IMR-90 (cell line): ENCODE data around the gene CCSER2. TPM values are rescaled to one million over a fixed set of nuclear protein-coding genes. Genes with fewer than 3 reads are reported as not detected.

Source experiments
- ATAC-seq: fragments of 200-7000 bp; cut with Tn5 transposase; 2 replicates; pipeline ENCODE4 v1.9.1; 2020; ENCODE audit warnings: low read depth, mild to moderate bottlenecking, moderate library complexity
- BruUV-seq: library from RNA; stranded (reverse); fragments of 400-500 nt; replicated peaks from 2 replicates; lab custom pipeline; 2021; lab: Mats Ljungman, UMichigan
- CTCF ChIA-PET: fragments of 300-600 bp; formaldehyde crosslinking; extraction: SDS; loops from one replicate; lab custom pipeline; 2021; ENCODE audit warnings: antibody characterized with exemption; lab: Yijun Ruan, JAX
- POLR2A ChIA-PET: fragments of 300-600 bp; sonication (Branson Sonifier 250); formaldehyde crosslinking; loops from one replicate; lab custom pipeline; 2022; ENCODE audit warnings: antibody characterized with exemption; ENCODE audit not compliant: unreplicated experiment; lab: Charles Lee
- DNase-seq: peaks from one replicate; pipeline ENCODE4 v3.0.0; 2013
- H2AFZ ChIP-seq: replicated peaks from 2 replicates; pipeline ENCODE3; 2013; ENCODE audit warnings: low read length, mild to moderate bottlenecking; ENCODE audit not compliant: poor library complexity
- H2AK5ac ChIP-seq: 2 replicates; pipeline ENCODE4 v1.6.1; 2013; ENCODE audit warnings: low read depth, low read length, inconsistent platforms
- H2AK9ac ChIP-seq: replicated peaks from 2 replicates; pipeline ENCODE3; 2013; ENCODE audit warnings: mild to moderate bottlenecking, low read depth, low read length, moderate library complexity; ENCODE audit not compliant: poor library complexity
- H2BK120ac ChIP-seq: 2 replicates; pipeline ENCODE4 v1.6.1; 2013; ENCODE audit warnings: low read depth, low read length, inconsistent platforms
- H2BK15ac ChIP-seq: 3 replicates; pipeline ENCODE4 v1.6.1; 2013; ENCODE audit warnings: low read depth, low read length, inconsistent platforms
- H2BK20ac ChIP-seq: 2 replicates; pipeline ENCODE4 v1.6.1; 2013; ENCODE audit warnings: low read depth, mild to moderate bottlenecking, inconsistent platforms, low read length, moderate library complexity
- H2BK5ac ChIP-seq: 2 replicates; pipeline ENCODE4 v1.6.1; 2013; ENCODE audit warnings: mild to moderate bottlenecking, low read depth, low read length, inconsistent platforms; ENCODE audit not compliant: poor library complexity, severe bottlenecking
- H3K14ac ChIP-seq: replicated peaks from 2 replicates; pipeline ENCODE4 v1.6.1; 2013; ENCODE audit warnings: low read depth, low read length, inconsistent platforms
- H3K18ac ChIP-seq: 2 replicates; pipeline ENCODE4 v1.6.1; 2013; ENCODE audit warnings: low read depth, low read length, control low read depth
- H3K23ac ChIP-seq: 2 replicates; pipeline ENCODE4 v1.6.1; 2013; ENCODE audit warnings: low read depth, low read length, inconsistent platforms
- H3K27ac ChIP-seq: 2 replicates; pipeline ENCODE4 v1.5.1; 2013; ENCODE audit warnings: mild to moderate bottlenecking, control low read depth, low read length; ENCODE audit not compliant: insufficient read depth
- H3K27me3 ChIP-seq: 2 replicates; pipeline ENCODE4 v1.6.1; 2013; ENCODE audit warnings: low read length; ENCODE audit not compliant: control insufficient read depth, insufficient read depth
- H3K36me3 ChIP-seq: 2 replicates; pipeline ENCODE4 v1.6.1; 2013; ENCODE audit warnings: low read length, mixed read lengths; ENCODE audit not compliant: control insufficient read depth, insufficient read depth
- H3K4ac ChIP-seq: 2 replicates; pipeline ENCODE4 v1.6.1; 2013; ENCODE audit warnings: low read depth, low read length, inconsistent platforms
- H3K4me1 ChIP-seq: 2 replicates; pipeline ENCODE4 v1.6.1; 2013; ENCODE audit warnings: low read length, mixed read lengths; ENCODE audit not compliant: control insufficient read depth, insufficient read depth
- H3K4me2 ChIP-seq: 2 replicates; pipeline ENCODE4 v1.6.1; 2013; ENCODE audit warnings: low read depth, mild to moderate bottlenecking, control low read depth, low read length, moderate library complexity
- H3K4me3 ChIP-seq: 2 replicates; pipeline ENCODE4 v1.5.1; 2013; ENCODE audit warnings: low read depth, mild to moderate bottlenecking, control low read depth, low read length, moderate library complexity; ENCODE audit not compliant: insufficient read depth
- H3K56ac ChIP-seq: 2 replicates; pipeline ENCODE4 v1.6.1; 2013; ENCODE audit warnings: low read length, inconsistent platforms; ENCODE audit not compliant: insufficient read depth; ENCODE audit errors: extremely low read depth
- H3K79me1 ChIP-seq, 2 experiments: 2 replicates each; pipeline ENCODE4 v1.6.1; 2013; ENCODE audit warnings: low read length in 2 of 2, inconsistent platforms in 1 of 2, low read depth in 1 of 2
- H3K9ac ChIP-seq: 2 replicates; pipeline ENCODE4 v1.6.1; 2013; ENCODE audit warnings: low read depth, low read length, control low read depth
- H3K9me1 ChIP-seq: 2 replicates; pipeline ENCODE4 v1.6.1; 2013; ENCODE audit warnings: low read length, inconsistent platforms; ENCODE audit not compliant: insufficient read depth
- H3K9me3 ChIP-seq: 2 replicates; pipeline ENCODE4 v1.6.1; 2013; ENCODE audit warnings: low read length; ENCODE audit not compliant: control insufficient read depth, insufficient read depth
- H4K20me1 ChIP-seq: 2 replicates; pipeline ENCODE4 v1.6.1; 2013; ENCODE audit warnings: low read length, inconsistent platforms; ENCODE audit not compliant: insufficient read depth
- H4K5ac ChIP-seq: 2 replicates; pipeline ENCODE4 v1.6.1; 2013; ENCODE audit warnings: mild to moderate bottlenecking, low read depth, low read length, control low read depth
- H4K8ac ChIP-seq, 2 experiments: 2 replicates each; pipeline ENCODE4 v1.6.1; 2013; ENCODE audit warnings: low read depth in 2 of 2, low read length in 2 of 2, control low read depth in 1 of 2, inconsistent platforms in 1 of 2
- H4K91ac ChIP-seq: 2 replicates; pipeline ENCODE4 v1.6.1; 2013; ENCODE audit warnings: low read depth, low read length, inconsistent platforms; ENCODE audit not compliant: insufficient read depth
- CEBPB ChIP-seq: IDR thresholded peaks from 2 replicates; pipeline ENCODE4 v1.6.1; 2012; ENCODE audit warnings: low read depth, low read length, improper control_type of control experiment
- FOS ChIP-seq: fragments of 150-350 bp; IDR thresholded peaks from 2 replicates; pipeline ENCODE4 v1.6.1; 2016; ENCODE audit warnings: low read depth, low read length
- MAFK ChIP-seq: IDR thresholded peaks from 2 replicates; pipeline ENCODE4 v1.6.1; 2012; ENCODE audit warnings: low read depth, low read length, improper control_type of control experiment
- MAZ ChIP-seq: IDR thresholded peaks from 2 replicates; pipeline ENCODE4 v1.6.1; 2012; ENCODE audit warnings: low read depth, mild to moderate bottlenecking, low read length, improper control_type of control experiment, moderate library complexity, borderline replicate concordance
- NFE2L2 ChIP-seq: fragments of 150-350 bp; IDR thresholded peaks from 2 replicates; pipeline ENCODE4 v1.6.1; 2016; ENCODE audit warnings: low read depth, mild to moderate bottlenecking, low read length
- POLR2A ChIP-seq: IDR thresholded peaks from 2 replicates; pipeline ENCODE4 v1.6.1; 2012; ENCODE audit warnings: mild to moderate bottlenecking, low read depth, low read length
- RCOR1 ChIP-seq: IDR thresholded peaks from 2 replicates; pipeline ENCODE4 v1.6.1; 2012; ENCODE audit warnings: mild to moderate bottlenecking, low read length, improper control_type of control experiment; ENCODE audit not compliant: insufficient replicate concordance
- WGBS, 2 experiments: methylation state at CpG; one replicate each; pipeline versions ENCODE4 v1.1.5 to v1.1.7; 2013; ENCODE audit warnings: missing lambda C conversion rate in 2 of 2; ENCODE audit not compliant: insufficient read length in 1 of 2; ENCODE audit errors: extremely low coverage in 2 of 2; 5-methylcytosine and 5-hydroxymethylcytosine counted together
- dilution Hi-C: fragments of 300-500 bp; cut with HindIII; formaldehyde crosslinking; loops from one replicate; pipeline ENCODE4 v1.14.3; 2018; ENCODE audit warnings: low sequenced_read_pairs; ENCODE audit not compliant: unreplicated experiment
- in situ Hi-C: fragments of 300-500 bp; cut with MboI; formaldehyde crosslinking; loops from 3 replicates; pipeline ENCODE4 v1.14.3; 2019; ENCODE audit warnings: low sequenced_read_pairs, inconsistent platforms, mixed read lengths
- intact Hi-C: fragments of 100-400 bp; cut with micrococcal nuclease; formaldehyde crosslinking; loops from 2 replicates; pipeline ENCODE4 v1.10.0; 2022
- polyA plus RNA-seq, 3 experiments: library from polyadenylated mRNA; depleted of rRNA; stranded (reverse); fragments of >200 nt; gene quantifications; 2 replicates each; pipeline ENCODE4 v1.2.3, GENCODE V29; 2012; ENCODE audit warnings: low replicate concordance in 1 of 3
- total RNA-seq: library from RNA; depleted of rRNA; stranded (reverse); fragments of >200 nt; gene quantifications from 2 replicates; pipeline ENCODE4 v1.2.3, GENCODE V29; 2012
- TF ChIP-seq, protein P1 (sequence below): fragments of 150-350 bp; IDR thresholded peaks from 2 replicates; pipeline ENCODE4 v1.6.1; 2017; ENCODE audit warnings: mild to moderate bottlenecking, antibody characterized with exemption, low read length, low read depth

Gene CCSER2
- total and polyA plus RNA-seq, 2 of the 4 experiments (the other 2 are of a cell fraction): 20.4 to 31.7 TPM

GRCh38 chr10:84404783-84405182 lies 76.4 kb downstream of the CCSER2 start:
- Histone ChIP-seq H4K8ac (no peak overlapping the region), H3K4me1 (peaks cover 3% of the 10 kb centered on the region; the same call in 1 of the 2 replicates), H3K9me1 (0 out of 2 replicates have a peak, but pooled peaks cover 3% of the 10 kb centered on the region), H3K23ac (no peak overlapping the region), H4K91ac (no peak overlapping the region), H3K79me1 (peaks cover 30 to 47% of the 10 kb centered on the region in 2 experiments), H2AK5ac (no peak overlapping the region), H3K14ac (no peak overlapping the region), H4K5ac (no peak overlapping the region), H2BK120ac (no peak overlapping the region), H3K9me3 (no peaks in the 10 kb centered on the region; the same call in 1 of the 2 replicates), H3K27ac (no peak overlapping the region), H3K4me2 (no peak overlapping the region), H2BK5ac (no peak overlapping the region), H2AFZ (no peak overlapping the region), H3K27me3 (no peaks in the 10 kb centered on the region), H3K18ac (no peak overlapping the region), H2BK15ac (no peak overlapping the region), H3K36me3 (peaks cover 3% of the 10 kb centered on the region; the same call in 1 of the 2 replicates), H2AK9ac (no peak overlapping the region), H3K9ac (no peak overlapping the region), H3K4me3 (no peak overlapping the region), H3K56ac (no peak overlapping the region), H2BK20ac (no peak overlapping the region), H4K20me1 (peaks cover 3% of the 10 kb centered on the region; the same call in 1 of the 2 replicates), H3K4ac (no peak overlapping the region)
- CTCF ChIA-PET: no interaction called here
- ATAC-seq (no peak), DNase-seq (no peak)
- POLR2A ChIA-PET: no interaction called here
- TF ChIP-seq RCOR1 (no peak), POLR2A (no peak), CEBPB (peak; percentile 74), NFE2L2 (no peak), FOS (no peak), MAFK (no peak), MAZ (no peak)
- TF ChIP-seq, protein P1, sequence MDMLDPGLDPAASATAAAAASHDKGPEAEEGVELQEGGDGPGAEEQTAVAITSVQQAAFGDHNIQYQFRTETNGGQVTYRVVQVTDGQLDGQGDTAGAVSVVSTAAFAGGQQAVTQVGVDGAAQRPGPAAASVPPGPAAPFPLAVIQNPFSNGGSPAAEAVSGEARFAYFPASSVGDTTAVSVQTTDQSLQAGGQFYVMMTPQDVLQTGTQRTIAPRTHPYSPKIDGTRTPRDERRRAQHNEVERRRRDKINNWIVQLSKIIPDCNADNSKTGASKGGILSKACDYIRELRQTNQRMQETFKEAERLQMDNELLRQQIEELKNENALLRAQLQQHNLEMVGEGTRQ: no peak
- dilution Hi-C loops: no loop called here
- intact Hi-C loops: no loop called here
- no TSS peak for BruUV-seq
- no CpG with 5 or more reads among the region's 1 CpG for WGBS, 2 experiments
- in situ Hi-C loops: no loop called here
